Measurements from ENCODE around the gene GNRH2.
"Not testable (repeated sequence)": the region's sequence is repeated elsewhere in the genome, so short reads cannot be mapped to it uniquely, and the experiment has no call there.

Gene GNRH2

GRCh38 chr20:3041854-3042409 lies 1.5 kb upstream of the GNRH2 start:
- DNase-seq (ENCODE audit: low read depth, low spot score): no peak

DNA sequence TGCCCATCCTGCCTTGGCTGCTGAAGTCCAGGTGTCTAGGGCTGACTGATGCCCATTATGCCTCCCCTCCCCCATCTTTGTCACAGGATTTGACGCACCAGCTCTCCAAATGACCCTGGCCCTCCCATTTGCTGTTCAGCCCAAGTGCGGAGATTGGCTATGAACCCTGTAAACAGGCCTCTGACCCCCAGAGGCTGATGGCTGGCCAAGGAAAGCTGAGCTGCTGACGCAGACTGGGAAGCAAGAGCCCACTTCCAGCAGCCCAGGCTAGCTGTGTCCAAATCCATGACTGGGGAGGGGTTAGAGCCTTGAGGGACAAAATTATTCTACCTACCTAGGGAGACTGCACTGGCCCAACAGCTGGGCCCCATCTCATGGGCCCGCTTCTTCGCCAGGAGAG lies 797 bp upstream of the GNRH2 start:
- no peak for DNase-seq (ENCODE audit: low read depth, low spot score)

GRCh38 chr20:3044336-3044965 lies 1.0 kb downstream of the GNRH2 start:
- no peak for DNase-seq (ENCODE audit: low read depth, low spot score)

GRCh38 chr20:3045042-3045815 lies 1.8 kb downstream of the GNRH2 start:
- no peak for DNase-seq (ENCODE audit: low read depth, low spot score)

DNA sequence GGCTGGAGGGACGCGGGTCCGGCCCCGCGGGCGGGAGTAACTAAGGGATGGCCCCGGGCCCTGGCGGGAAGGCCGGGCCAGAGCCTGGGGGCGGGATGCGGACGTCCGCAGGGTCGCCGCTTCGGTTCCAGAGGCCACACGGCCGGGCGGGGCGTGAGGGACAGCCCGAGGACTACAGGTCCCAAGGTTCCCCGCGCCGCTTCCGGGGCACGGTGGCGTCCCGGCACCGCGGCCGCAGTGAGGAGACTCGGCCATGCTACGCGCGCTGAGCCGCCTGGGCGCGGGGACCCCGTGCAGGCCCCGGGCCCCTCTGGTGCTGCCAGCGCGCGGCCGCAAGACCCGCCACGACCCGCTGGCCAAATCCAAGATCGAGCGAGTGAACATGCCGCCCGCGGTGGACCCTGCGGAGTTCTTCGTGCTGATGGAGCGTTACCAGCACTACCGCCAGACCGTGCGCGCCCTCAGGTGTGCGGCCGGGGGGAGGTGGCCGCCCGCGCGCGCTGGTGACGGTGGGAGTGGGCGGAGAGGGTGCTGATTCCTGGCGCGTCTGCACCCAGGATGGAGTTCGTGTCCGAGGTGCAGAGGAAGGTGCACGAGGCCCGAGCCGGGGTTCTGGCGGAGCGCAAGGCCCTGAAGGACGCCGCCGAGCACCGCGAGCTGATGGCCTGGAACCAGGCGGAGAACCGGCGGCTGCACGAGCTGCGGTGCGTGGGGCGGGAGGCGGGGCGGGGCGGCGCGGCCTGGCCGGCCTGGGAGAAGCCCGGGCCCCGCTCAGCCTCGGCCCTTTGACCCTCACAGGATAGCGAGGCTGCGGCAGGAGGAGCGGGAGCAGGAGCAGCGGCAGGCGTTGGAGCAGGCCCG lies 2.6 kb downstream of the GNRH2 start, which contains the start of gene MRPS26:
Gene MRPS26 (plus strand): TSS at position 237 of the 861 bp plus-strand sequence. CDS start 17 bp downstream, at position 254.
- DNase-seq (ENCODE audit: low read depth, low spot score): peak; percentile 59

GRCh38 chr20:3046677-3047462 lies 3.4 kb downstream of the GNRH2 start:
- no peak for DNase-seq (ENCODE audit: low read depth, low spot score)

DNA sequence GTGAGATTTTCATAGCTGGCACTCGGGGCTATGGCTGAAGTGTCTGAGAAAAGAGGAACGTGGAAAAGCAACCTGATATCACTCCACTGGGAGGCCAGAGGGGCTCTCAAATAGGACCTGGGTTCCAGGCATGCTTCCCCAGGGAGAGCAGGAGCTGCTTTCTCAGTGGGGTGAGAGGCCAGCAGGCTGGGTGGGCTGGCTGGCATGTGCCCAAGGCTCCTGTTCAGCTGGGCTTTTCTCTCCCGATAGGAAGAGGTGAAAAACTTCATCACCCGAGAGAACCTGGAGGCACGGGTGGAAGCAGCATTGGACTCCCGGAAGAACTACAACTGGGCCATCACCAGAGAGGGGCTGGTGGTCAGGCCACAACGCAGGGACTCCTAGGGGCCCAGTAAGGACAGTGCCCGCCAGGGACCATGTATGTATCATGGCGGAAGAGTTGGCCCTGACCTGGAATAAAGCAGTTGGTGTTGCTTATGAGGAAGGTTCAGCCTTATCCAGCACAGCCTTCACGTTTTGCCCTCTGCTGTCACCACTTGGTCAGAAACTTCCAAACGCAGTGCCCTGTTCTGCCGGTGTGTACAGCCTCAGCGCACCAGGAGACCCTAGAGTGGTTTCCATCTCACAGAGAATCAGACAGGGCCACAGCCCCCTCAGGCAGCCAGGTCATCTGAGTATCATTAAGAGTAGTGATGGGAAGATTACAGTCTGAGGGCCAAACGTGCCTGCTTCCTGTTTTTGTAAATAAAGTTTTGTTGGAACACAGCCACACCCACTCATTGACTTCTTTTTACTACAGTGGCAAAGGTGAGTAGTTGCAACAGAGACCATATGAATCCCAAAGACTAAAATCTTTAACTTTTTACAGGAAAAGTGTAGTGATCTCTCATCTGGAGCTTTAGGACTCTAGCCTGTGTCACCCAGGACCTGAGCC lies 4.3 kb downstream of the GNRH2 start:
- no peak for DNase-seq (ENCODE audit: low read depth, low spot score)

GRCh38 chr20:3051385-3052019 lies 8.1 kb downstream of the GNRH2 start:
- DNase-seq (ENCODE audit: low read depth, low spot score): no peak

GRCh38 chr20:3059489-3059888 lies 16.1 kb downstream of the GNRH2 start:
- DNase-seq (ENCODE audit: low read depth, low spot score): no peak

DNA sequence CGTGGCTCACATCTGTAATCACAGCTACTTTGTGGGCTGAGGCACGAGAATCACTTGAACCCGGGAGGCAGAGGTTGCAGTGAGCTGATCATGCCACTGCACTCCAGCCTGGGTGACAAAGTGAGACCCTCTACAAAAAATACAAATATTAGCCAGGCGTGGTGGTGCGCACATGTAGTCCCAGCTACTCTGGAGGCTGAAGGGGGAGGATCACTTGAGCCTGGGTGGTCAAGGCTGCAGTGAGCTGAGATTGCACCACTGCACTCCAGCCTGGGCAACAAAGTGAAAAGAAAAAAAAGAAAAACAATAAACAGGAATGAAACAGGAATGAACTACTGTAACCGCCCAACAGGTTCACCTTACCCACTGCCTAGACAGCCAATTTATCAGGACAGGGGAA lies 20.7 kb downstream of the GNRH2 start:
- DNase-seq (ENCODE audit: low read depth, low spot score): not testable (repeated sequence)

GRCh38 chr20:3067139-3068014 lies 24.0 kb downstream of the GNRH2 start:
- no peak for DNase-seq (ENCODE audit: low read depth, low spot score)

DNA sequence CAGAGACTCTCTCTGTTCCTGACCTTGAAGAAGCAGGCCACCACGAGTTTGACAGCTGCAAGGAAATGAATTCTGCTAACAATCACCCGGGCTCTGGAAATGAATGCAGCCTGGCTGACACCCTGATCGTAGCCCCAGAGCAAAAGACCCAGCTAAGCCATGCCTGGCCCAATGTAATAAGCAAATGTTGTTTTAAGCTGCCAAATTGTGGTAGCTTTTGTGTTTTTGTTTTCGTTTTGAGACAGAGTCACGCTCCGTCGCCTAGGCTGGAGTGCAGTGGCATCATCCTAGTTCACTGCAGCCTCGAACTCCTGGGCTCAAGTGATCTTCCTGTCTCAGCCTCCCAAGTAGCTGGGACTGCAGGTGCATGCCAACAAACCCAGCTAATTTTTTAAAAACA lies 24.7 kb downstream of the GNRH2 start:
- no peak for DNase-seq (ENCODE audit: low read depth, low spot score)

DNA sequence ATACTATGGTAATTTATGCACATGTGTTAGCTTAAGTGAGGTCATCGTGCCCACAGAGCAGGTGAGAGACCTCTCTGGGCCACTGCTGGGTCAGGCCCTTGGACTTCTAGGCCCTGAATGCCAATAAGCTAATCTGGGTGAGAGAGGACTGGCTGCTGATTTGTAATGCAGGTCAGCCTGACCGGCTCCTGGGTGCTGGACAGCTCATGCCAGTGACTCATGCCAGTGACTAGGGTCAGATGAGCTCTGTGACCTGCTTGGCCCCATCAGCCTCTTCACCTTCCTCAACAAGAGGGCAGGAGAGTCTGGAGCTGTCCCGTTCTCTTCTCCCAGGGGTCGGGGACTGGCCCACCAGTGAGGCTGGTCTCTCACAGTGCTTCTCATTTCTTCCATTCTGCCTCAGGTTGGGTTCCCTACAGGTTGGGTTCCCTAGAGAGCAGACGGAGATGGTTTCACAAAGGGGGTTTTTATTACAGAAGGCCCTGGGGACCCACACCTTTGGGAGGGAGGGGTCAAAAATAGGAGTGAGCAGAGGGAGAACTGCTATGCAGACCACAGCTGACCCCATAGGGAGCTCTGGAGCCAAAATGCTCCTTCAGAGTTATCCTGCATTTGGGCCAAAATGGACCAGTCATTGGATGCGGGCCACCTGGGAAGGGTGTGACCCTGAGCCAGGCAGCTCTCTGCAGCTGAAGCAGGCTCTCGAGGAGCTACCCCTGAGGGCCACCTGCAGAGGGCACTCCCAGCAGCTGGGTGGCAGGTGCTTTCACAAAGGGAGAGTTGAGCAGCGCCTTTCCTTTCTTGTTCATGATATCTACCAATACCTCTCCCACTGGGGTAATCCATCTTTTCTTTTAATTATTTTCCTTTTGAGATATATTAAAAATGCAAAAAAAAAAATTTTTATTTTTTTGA lies 25.8 kb downstream of the GNRH2 start:
- DNase-seq (ENCODE audit: low read depth, low spot score): no peak

- no peak for DNase-seq (ENCODE audit: low read depth, low spot score)
Observed at GRCh38 chr20:3070725-3071124, 27.3 kb downstream of the GNRH2 start.

GRCh38 chr20:3071266-3071609 lies 27.8 kb downstream of the GNRH2 start:
- no peak for DNase-seq (ENCODE audit: low read depth, low spot score)

DNA sequence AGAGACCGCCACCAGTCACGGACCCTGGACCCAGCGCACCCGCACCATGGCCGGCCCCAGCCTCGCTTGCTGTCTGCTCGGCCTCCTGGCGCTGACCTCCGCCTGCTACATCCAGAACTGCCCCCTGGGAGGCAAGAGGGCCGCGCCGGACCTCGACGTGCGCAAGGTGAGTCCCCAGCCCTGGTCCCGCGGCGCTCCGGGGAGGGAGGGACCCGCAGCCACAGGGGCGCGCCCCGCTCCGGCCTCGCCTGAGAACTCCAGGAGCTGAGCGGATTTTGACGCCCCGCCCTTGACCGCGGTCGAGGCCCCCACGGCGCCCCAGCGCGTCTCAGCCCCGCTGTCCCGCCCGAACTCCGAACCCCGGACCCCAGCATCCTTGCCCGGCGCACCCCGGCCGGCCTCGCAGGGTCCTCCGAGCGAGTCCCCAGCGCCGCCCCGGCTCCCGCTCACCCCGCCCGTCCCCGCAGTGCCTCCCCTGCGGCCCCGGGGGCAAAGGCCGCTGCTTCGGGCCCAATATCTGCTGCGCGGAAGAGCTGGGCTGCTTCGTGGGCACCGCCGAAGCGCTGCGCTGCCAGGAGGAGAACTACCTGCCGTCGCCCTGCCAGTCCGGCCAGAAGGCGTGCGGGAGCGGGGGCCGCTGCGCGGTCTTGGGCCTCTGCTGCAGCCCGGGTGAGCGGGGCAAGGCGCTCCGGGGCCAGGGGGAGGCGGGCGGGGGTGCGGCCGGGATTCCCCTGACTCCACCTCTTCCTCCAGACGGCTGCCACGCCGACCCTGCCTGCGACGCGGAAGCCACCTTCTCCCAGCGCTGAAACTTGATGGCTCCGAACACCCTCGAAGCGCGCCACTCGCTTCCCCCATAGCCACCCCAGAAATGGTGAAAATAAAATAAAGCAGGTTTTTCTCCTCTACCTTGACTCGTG lies 28.4 kb downstream of the GNRH2 start, which contains the start of gene OXT:
Gene OXT (plus strand): TSS at position 11 of the 920 bp plus-strand sequence. CDS start 36 bp downstream, at position 47.
- DNase-seq (ENCODE audit: low read depth, low spot score): no peak
